HG03571 (cell line): ENCODE results near the gene SHCBP1.
"Not testable (repeated sequence)": the region's sequence is repeated elsewhere in the genome, so short reads cannot be mapped to it uniquely, and the experiment has no call there.

Experiments
- ATAC-seq: cut with Tn5 transposase; IDR thresholded peaks from one replicate; pipeline ENCODE4 v1.9.1; 2021; ENCODE audit not compliant: unreplicated experiment

Gene SHCBP1

GRCh38 chr16:46621006-46621933, at the start of gene SHCBP1:
Gene SHCBP1, minus strand, starts transcription at chr16:46621379. Its CDS starts 20 bp downstream, at chr16:46621359.
- ATAC-seq: peak; percentile 89

GRCh38 chr16:46662123-46662522, 40.9 kb upstream of the SHCBP1 start:
- no peak for ATAC-seq

GRCh38 chr16:46658925-46659324, 37.7 kb upstream of the SHCBP1 start:
- peak; percentile 94 for ATAC-seq

GRCh38 chr16:46651305-46651704, 30.1 kb upstream of the SHCBP1 start:
- no peak for ATAC-seq

- ATAC-seq: no peak
These were observed 29.1 kb upstream of the SHCBP1 start for GRCh38 chr16:46650254-46650623.

GRCh38 chr16:46649588-46650253, 28.5 kb upstream of the SHCBP1 start:
- no peak for ATAC-seq

GRCh38 chr16:46648656-46649055, 27.5 kb upstream of the SHCBP1 start:
- no peak for ATAC-seq

GRCh38 chr16:46638947-46639925, 18.1 kb upstream of the SHCBP1 start:
- ATAC-seq: no peak

- no peak for ATAC-seq
These were observed 11.9 kb upstream of the SHCBP1 start for GRCh38 chr16:46632778-46633733.

GRCh38 chr16:46629331-46630219, 8.4 kb upstream of the SHCBP1 start:
- ATAC-seq: no peak

- ATAC-seq: no peak
These were observed 6.6 kb upstream of the SHCBP1 start for GRCh38 chr16:46627746-46628145.

- not testable (repeated sequence) for ATAC-seq
These were observed 5.5 kb upstream of the SHCBP1 start for GRCh38 chr16:46626681-46627080.

- ATAC-seq: not testable (repeated sequence)
These were observed 3.7 kb upstream of the SHCBP1 start for GRCh38 chr16:46624862-46625261.

GRCh38 chr16:46623707-46624106, 2.5 kb upstream of the SHCBP1 start:
- ATAC-seq: not testable (repeated sequence)

GRCh38 chr16:46623246-46623645, 2.1 kb upstream of the SHCBP1 start:
- ATAC-seq: not testable (repeated sequence)

GRCh38 chr16:46621934-46622676, 926 bp upstream of the SHCBP1 start:
- no peak for ATAC-seq

GRCh38 chr16:46620266-46621005, 743 bp downstream of the SHCBP1 start:
- no peak for ATAC-seq
